Loucy (cell line): ENCODE results near the gene GALM.
A peak's percentile ranks its signal among the peaks of the same experiment; 100 is the strongest.

Source experiments
- H2AFZ ChIP-seq: fragments of 200-600 bp; sonication (generic); 2 replicates; pipeline ENCODE4 v1.6.0; 2016; ENCODE audit warnings: antibody characterized with exemption, mild to moderate bottlenecking, low read length, moderate library complexity
- H3F3A ChIP-seq: fragments of 200-600 bp; 2 replicates; pipeline ENCODE4 v1.6.0; 2016; ENCODE audit warnings: antibody characterized with exemption, low read depth, mild to moderate bottlenecking
- H3K27me3 ChIP-seq: fragments of 200-600 bp; sonication (generic); 2 replicates; pipeline ENCODE4 v1.6.1; 2014; ENCODE audit warnings: low read length, mild to moderate bottlenecking; ENCODE audit not compliant: insufficient read depth, poor library complexity, severe bottlenecking
- H3K36me3 ChIP-seq: fragments of 200-600 bp; sonication (generic); 2 replicates; pipeline ENCODE4 v1.6.1; 2016; ENCODE audit warnings: low read length; ENCODE audit not compliant: insufficient read depth
- H3K4me1 ChIP-seq: fragments of 200-600 bp; sonication (generic); 2 replicates; pipeline ENCODE4 v1.5.1; 2014; ENCODE audit warnings: low read length, mild to moderate bottlenecking; ENCODE audit not compliant: insufficient read depth, poor library complexity, severe bottlenecking
- H3K4me2 ChIP-seq: fragments of 200-600 bp; sonication (generic); 2 replicates; pipeline ENCODE4 v1.6.0; 2014; ENCODE audit warnings: antibody characterized with exemption, low read length, low read depth, mild to moderate bottlenecking; ENCODE audit not compliant: poor library complexity, severe bottlenecking
- H3K4me3 ChIP-seq: fragments of 200-600 bp; sonication (generic); 2 replicates; pipeline ENCODE4 v1.5.1; 2014; ENCODE audit warnings: low read length, mild to moderate bottlenecking, mixed read lengths; ENCODE audit not compliant: poor library complexity, severe bottlenecking
- H3K79me2 ChIP-seq: fragments of 200-600 bp; sonication (generic); 2 replicates; pipeline ENCODE4 v1.6.1; 2014; ENCODE audit warnings: low read length; ENCODE audit not compliant: insufficient read depth
- H3K9ac ChIP-seq: fragments of 200-600 bp; sonication (generic); 2 replicates; pipeline ENCODE4 v1.6.0; 2014; ENCODE audit warnings: mild to moderate bottlenecking, low read depth, low read length, moderate library complexity; ENCODE audit not compliant: poor library complexity, severe bottlenecking
- H3K9me2 ChIP-seq: fragments of 200-600 bp; sonication (generic); replicated peaks from 2 replicates; pipeline ENCODE4 v1.6.1; 2016; ENCODE audit warnings: low read depth, low read length, mixed read lengths
- H3K9me3 ChIP-seq: fragments of 200-600 bp; sonication (generic); 2 replicates; pipeline ENCODE4 v1.6.1; 2014; ENCODE audit warnings: mild to moderate bottlenecking, antibody characterized with exemption, low read length, low read depth; ENCODE audit not compliant: insufficient read depth
- H4K20me1 ChIP-seq: fragments of 200-600 bp; sonication (generic); 2 replicates; pipeline ENCODE4 v1.6.0; 2014; ENCODE audit warnings: antibody characterized with exemption, low read length, mild to moderate bottlenecking; ENCODE audit not compliant: insufficient read depth, poor library complexity, severe bottlenecking
- CTCF ChIP-seq: fragments of 200-600 bp; sonication (generic); conservative IDR thresholded peaks from 2 replicates; pipeline ENCODE4 v1.5.1; 2014; ENCODE audit warnings: mild to moderate bottlenecking, antibody characterized with exemption, low read length
- EZH2phosphoT487 ChIP-seq: fragments of 200-600 bp; IDR thresholded peaks from 2 replicates; pipeline ENCODE4 v1.6.1; 2018; ENCODE audit warnings: antibody characterized with exemption, mild to moderate bottlenecking, moderate library complexity, borderline replicate concordance

Gene GALM

GRCh38 chr2:38742797-38743559, 77.1 kb downstream of the GALM start:
- H3K4me3 ChIP-seq: peak overlapping the region; percentile 100
- H3K4me2 ChIP-seq: peak overlapping the region; percentile 89
- H3K4me1 ChIP-seq: peaks cover 43% of the 10 kb centered on the region
- H4K20me1 ChIP-seq: peaks cover 75% of the 10 kb centered on the region
- H3K36me3 ChIP-seq: peaks cover 70% of the 10 kb centered on the region
- H2AFZ ChIP-seq: no peak overlapping the region
- no peaks in the 10 kb centered on the region for H3K27me3 ChIP-seq
- peaks cover 91% of the 10 kb centered on the region for H3K79me2 ChIP-seq
- H3K9ac ChIP-seq: no peak overlapping the region
- no peaks in the 10 kb centered on the region for H3K9me2 ChIP-seq
- H3F3A ChIP-seq: peaks cover 33% of the 10 kb centered on the region; the same call in 1 of the 2 replicates
- TF ChIP-seq CTCF: no peak
- no peak for TF ChIP-seq EZH2phosphoT487
- H3K9me3 ChIP-seq: no peaks in the 10 kb centered on the region

GRCh38 chr2:38743672-38744398, 77.9 kb downstream of the GALM start:
- Histone ChIP-seq H3K27me3 (no peaks in the 10 kb centered on the region), H3K36me3 (peaks cover 73% of the 10 kb centered on the region), H3F3A (peaks cover 33% of the 10 kb centered on the region; the same call in 1 of the 2 replicates), H3K9me2 (no peaks in the 10 kb centered on the region), H3K79me2 (peaks cover 95% of the 10 kb centered on the region), H3K4me2 (peak overlapping the region; percentile 89), H4K20me1 (peaks cover 84% of the 10 kb centered on the region), H3K9me3 (no peaks in the 10 kb centered on the region), H3K4me1 (peaks cover 52% of the 10 kb centered on the region), H3K9ac (no peak overlapping the region), H2AFZ (no peak overlapping the region), H3K4me3 (peak overlapping the region; percentile 100)
- TF ChIP-seq CTCF: no peak

GRCh38 chr2:38744399-38744780, 78.5 kb downstream of the GALM start:
- H3K9ac ChIP-seq: no peak overlapping the region
- H3K36me3 ChIP-seq: peaks cover 76% of the 10 kb centered on the region

More at GRCh38 chr2:38744399-38744780, 78.5 kb downstream of the GALM start:
- H3K4me1 ChIP-seq: peaks cover 53% of the 10 kb centered on the region
- H2AFZ ChIP-seq: no peak overlapping the region
- TF ChIP-seq CTCF (no peak), EZH2phosphoT487 (no peak)
- peaks cover 90% of the 10 kb centered on the region for H4K20me1 ChIP-seq
- H3F3A ChIP-seq: peaks cover 33% of the 10 kb centered on the region; the same call in 1 of the 2 replicates
- peaks cover 95% of the 10 kb centered on the region for H3K79me2 ChIP-seq
- H3K4me2 ChIP-seq: peak overlapping the region; percentile 89
- H3K9me2 ChIP-seq: no peaks in the 10 kb centered on the region
- H3K9me3 ChIP-seq: no peaks in the 10 kb centered on the region
- H3K4me3 ChIP-seq: peak overlapping the region; percentile 100
- H3K27me3 ChIP-seq: peaks cover 2% of the 10 kb centered on the region
